ENCODE results near the gene AQP10.
"Not testable (repeated sequence)": the region's sequence is repeated elsewhere in the genome, so short reads cannot be mapped to it uniquely, and the experiment has no call there.

Gene AQP10

DNA sequence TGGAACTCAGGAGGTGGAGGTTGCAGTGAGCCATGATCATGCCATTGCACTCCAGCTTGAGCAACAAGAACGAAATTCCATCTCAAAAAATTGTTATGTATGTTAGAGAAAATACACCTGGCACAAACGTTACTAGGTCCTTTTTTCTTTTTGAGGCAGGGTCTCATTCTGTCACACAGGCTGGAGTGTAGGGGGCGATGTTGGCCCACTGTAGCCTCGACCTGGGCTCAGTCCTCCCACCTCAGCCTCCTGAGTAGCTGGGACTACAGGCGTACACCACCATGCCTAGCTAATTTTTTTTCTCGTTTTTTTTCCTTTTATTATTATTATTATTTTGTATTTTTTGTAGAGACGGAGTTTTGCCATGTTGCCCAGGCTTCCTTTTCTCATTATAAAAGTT, 44.1 kb upstream of the AQP10 start:
- Histone ChIP-seq H3K27me3 (ENCODE audit: control insufficient read depth, low read length) (no peaks in the 10 kb centered on the region), H3K79me2 (ENCODE audit: control insufficient read depth, low read length) (peaks cover 14% of the 10 kb centered on the region), H4K20me1 (ENCODE audit: control insufficient read depth, insufficient read depth, low read depth, low read length) (no peaks in the 10 kb centered on the region), H3K36me3 (ENCODE audit: control insufficient read depth, low read length) (peaks cover 23% of the 10 kb centered on the region), H3K4me2 (ENCODE audit: low read length) (no peak overlapping the region), H3K9me3 (ENCODE audit: control insufficient read depth, insufficient read depth, low read length) (no peaks in the 10 kb centered on the region), H3F3A (ENCODE audit: control insufficient read depth, insufficient read depth) (peaks cover 3% of the 10 kb centered on the region), H3K4me3 (ENCODE audit: low read length) (no peak overlapping the region), H3K4me1 (ENCODE audit: control insufficient read depth, low read length) (peaks cover 11% of the 10 kb centered on the region), H3K9me2 (replicated peaks; ENCODE audit: control insufficient read depth, low read length) (no peaks in the 10 kb centered on the region), H3K27ac (ENCODE audit: low read depth, low read length) (no peak overlapping the region)
- TF ChIP-seq EZH2phosphoT487 (IDR thresholded peaks at IDR 0.05; ENCODE audit: borderline replicate concordance, low read length): no peak
- peak; percentile 43 for TF ChIP-seq CTCF (IDR thresholded peaks at IDR 0.05; ENCODE audit: low read depth, low read length, poor library complexity, severe bottlenecking)

GRCh38 chr1:154287591-154287990, 33.3 kb upstream of the AQP10 start:
- not testable (repeated sequence) for H3K27me3 ChIP-seq (ENCODE audit: control insufficient read depth, low read length); H3K4me3 ChIP-seq (ENCODE audit: low read length); H3K4me2 ChIP-seq (ENCODE audit: low read length); H3F3A ChIP-seq (ENCODE audit: control insufficient read depth, insufficient read depth); H3K36me3 ChIP-seq (ENCODE audit: control insufficient read depth, low read length); H4K20me1 ChIP-seq (ENCODE audit: control insufficient read depth, insufficient read depth, low read depth, low read length); H3K9me2 ChIP-seq (replicated peaks; ENCODE audit: control insufficient read depth, low read length); H3K27ac ChIP-seq (ENCODE audit: low read depth, low read length); H3K79me2 ChIP-seq (ENCODE audit: control insufficient read depth, low read length); H3K9me3 ChIP-seq (ENCODE audit: control insufficient read depth, insufficient read depth, low read length); H3K4me1 ChIP-seq (ENCODE audit: control insufficient read depth, low read length)

DNA sequence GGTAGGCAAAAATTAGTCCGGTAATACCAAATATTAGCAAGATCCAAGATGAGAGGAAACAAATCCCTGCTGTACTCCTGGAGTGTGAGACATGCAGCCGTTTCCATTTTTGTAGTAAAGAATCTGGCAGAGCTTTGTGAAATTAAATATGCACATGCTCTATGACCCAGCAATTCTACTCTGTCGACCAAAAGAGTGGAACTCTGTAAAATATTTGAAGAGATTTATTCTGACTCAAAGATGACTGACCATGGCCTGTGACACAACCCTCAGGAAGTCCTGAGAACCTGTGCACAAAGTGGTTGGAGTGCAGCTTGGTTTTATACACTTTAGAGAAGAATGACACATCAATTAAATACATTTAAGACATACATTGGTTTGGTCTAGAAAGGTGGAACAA, 32.2 kb upstream of the AQP10 start:
- H3K4me3 ChIP-seq (ENCODE audit: low read length): no peak overlapping the region
- H3K9me2 ChIP-seq (replicated peaks; ENCODE audit: control insufficient read depth, low read length): no peaks in the 10 kb centered on the region
- no peak overlapping the region for H3K4me2 ChIP-seq (ENCODE audit: low read length)
- no peaks in the 10 kb centered on the region for H3K79me2 ChIP-seq (ENCODE audit: control insufficient read depth, low read length)
- H3K9me3 ChIP-seq (ENCODE audit: control insufficient read depth, insufficient read depth, low read length): no peaks in the 10 kb centered on the region
- H4K20me1 ChIP-seq (ENCODE audit: control insufficient read depth, insufficient read depth, low read depth, low read length): no peaks in the 10 kb centered on the region
- H3K27me3 ChIP-seq (ENCODE audit: control insufficient read depth, low read length): peaks cover 6% of the 10 kb centered on the region; the same call in 1 of the 2 replicates
- H3F3A ChIP-seq (ENCODE audit: control insufficient read depth, insufficient read depth): no peaks in the 10 kb centered on the region
- no peaks in the 10 kb centered on the region for H3K4me1 ChIP-seq (ENCODE audit: control insufficient read depth, low read length)
- no peaks in the 10 kb centered on the region for H3K36me3 ChIP-seq (ENCODE audit: control insufficient read depth, low read length)
- H3K27ac ChIP-seq (ENCODE audit: low read depth, low read length): no peak overlapping the region
- no peak for TF ChIP-seq EZH2phosphoT487 (IDR thresholded peaks at IDR 0.05; ENCODE audit: borderline replicate concordance, low read length)
- TF ChIP-seq CTCF (IDR thresholded peaks at IDR 0.05; ENCODE audit: low read depth, low read length, poor library complexity, severe bottlenecking): no peak

- Histone ChIP-seq H3K79me2 (ENCODE audit: control insufficient read depth, low read length) (no peaks in the 10 kb centered on the region), H3K27me3 (ENCODE audit: control insufficient read depth, low read length) (peaks cover 6% of the 10 kb centered on the region; the same call in 1 of the 2 replicates), H3K4me2 (ENCODE audit: low read length) (no peak overlapping the region), H3K9me2 (replicated peaks; ENCODE audit: control insufficient read depth, low read length) (no peaks in the 10 kb centered on the region), H3K27ac (ENCODE audit: low read depth, low read length) (no peak overlapping the region), H3K4me3 (ENCODE audit: low read length) (no peak overlapping the region), H3F3A (ENCODE audit: control insufficient read depth, insufficient read depth) (no peaks in the 10 kb centered on the region), H3K36me3 (ENCODE audit: control insufficient read depth, low read length) (no peaks in the 10 kb centered on the region), H3K4me1 (ENCODE audit: control insufficient read depth, low read length) (no peaks in the 10 kb centered on the region), H4K20me1 (ENCODE audit: control insufficient read depth, insufficient read depth, low read depth, low read length) (no peaks in the 10 kb centered on the region), H3K9me3 (ENCODE audit: control insufficient read depth, insufficient read depth, low read length) (peaks cover 11% of the 10 kb centered on the region)
- TF ChIP-seq EZH2phosphoT487 (IDR thresholded peaks at IDR 0.05; ENCODE audit: borderline replicate concordance, low read length): no peak
- TF ChIP-seq CTCF (IDR thresholded peaks at IDR 0.05; ENCODE audit: low read depth, low read length, poor library complexity, severe bottlenecking): no peak
Measured at GRCh38 chr1:154290921-154291320, 30.0 kb upstream of the AQP10 start.

All from DOHH2 (cell line).